ENCODE data around the gene DCBLD1. TPM values are rescaled to one million over a fixed set of nuclear protein-coding genes. Genes with fewer than 3 reads are reported as not detected.

Gene DCBLD1
- total RNA-seq, 1 experiment from 2014 or later: 19.5 TPM

GRCh38 chr6:117590447-117590846 lies 108.0 kb downstream of the DCBLD1 start:
- H4K20me1 ChIP-seq (ENCODE audit: insufficient read depth): peaks cover 4% of the 10 kb centered on the region; the same call in 1 of the 2 replicates
- CTCF ChIA-PET: no interaction called here
- no peaks in the 10 kb centered on the region for H3K4me1 ChIP-seq (ENCODE audit: control insufficient read depth in 1 of 2, insufficient read depth in 2 of 2, low read length in 2 of 2)
- no peak overlapping the region for H3K4me3 ChIP-seq (replicated peaks in 1 of 2; ENCODE audit: low read depth in 1 of 2, low read length in 2 of 2)
- H2AFZ ChIP-seq (ENCODE audit: low read depth, low read length, poor library complexity, severe bottlenecking): no peak overlapping the region
- H3K36me3 ChIP-seq (ENCODE audit: control insufficient read depth in 1 of 2, insufficient read depth in 2 of 2, low read length in 2 of 2): peaks cover 0 to 8% of the 10 kb centered on the region in 2 experiments; a peak in 1 of 4 replicates
- ATAC-seq (no peak), DNase-seq (ENCODE audit: low read depth, low spot score) (no peak)
- RAD21 ChIA-PET (ENCODE audit: low non-redundant PET in 1 of 2, low total read pairs in 2 of 2, uncharacterized antibody in 2 of 2, unreplicated experiment in 2 of 2): no interaction called here
- H3K27me3 ChIP-seq (ENCODE audit: insufficient read depth, low read length): no peaks in the 10 kb centered on the region
- H3K9me2 ChIP-seq (ENCODE audit: insufficient read depth): no peaks in the 10 kb centered on the region
- H3K79me2 ChIP-seq (ENCODE audit: insufficient read depth, low read length): peaks cover 55% of the 10 kb centered on the region
- no peak overlapping the region for H3K27ac ChIP-seq (ENCODE audit: low read depth, low read length)
- no peak for TF ChIP-seq TCF7L2 (IDR thresholded peaks at IDR 0.05; ENCODE audit: borderline replicate concordance, extremely low read depth, insufficient read depth, insufficient read length)
- H3K9ac ChIP-seq (ENCODE audit: low read length): no peak overlapping the region
- no TSS peak for BruUV-seq (replicated peaks)
- POLR2A ChIA-PET: no interaction called here
- H3K4me2 ChIP-seq (ENCODE audit: low read length): no peak overlapping the region
- no peaks in the 10 kb centered on the region for H3K9me3 ChIP-seq (ENCODE audit: control insufficient read depth in 1 of 2, insufficient read depth in 1 of 2, low read depth in 1 of 2, low read length in 2 of 2)
- intact Hi-C loops (cut with micrococcal nuclease): no loop called here

- no peaks in the 10 kb centered on the region for H3K4me1 ChIP-seq (ENCODE audit: control insufficient read depth in 1 of 2, insufficient read depth in 2 of 2, low read length in 2 of 2)
- TF ChIP-seq ZBTB33 (IDR thresholded peaks at IDR 0.05; ENCODE audit: extremely low read depth, insufficient replicate concordance, low read length) (no peak), EZH2 (IDR thresholded peaks at IDR 0.05) (no peak), CTCF (IDR thresholded peaks at IDR 0.05 in 2 of 3, conservative IDR thresholded peaks at IDR 0.05 in 1 of 3; ENCODE audit: borderline replicate concordance in 1 of 3, insufficient read depth in 1 of 3, low read depth in 2 of 3, low read length in 2 of 3) (no peak), POLR2AphosphoS5 (IDR thresholded peaks at IDR 0.05; ENCODE audit: low read depth, low read length) (no peak), SIN3A (IDR thresholded peaks at IDR 0.05; ENCODE audit: low read depth) (no peak), JUND (IDR thresholded peaks at IDR 0.05) (no peak), RAD21 (IDR thresholded peaks at IDR 0.05; ENCODE audit: low read depth) (no peak), ZNF274 (IDR thresholded peaks at IDR 0.05; ENCODE audit: low read depth, low read length) (no peak), TCF7L2 (IDR thresholded peaks at IDR 0.05; ENCODE audit: borderline replicate concordance, extremely low read depth, insufficient read depth, insufficient read length) (no peak), ELF1 (IDR thresholded peaks at IDR 0.05; ENCODE audit: borderline replicate concordance, low read depth) (no peak), YY1 (IDR thresholded peaks at IDR 0.05; ENCODE audit: extremely low read depth, insufficient replicate concordance, low read depth, low read length) (no peak), ZFX (IDR thresholded peaks at IDR 0.05) (no peak), CEBPB (IDR thresholded peaks at IDR 0.05; ENCODE audit: low read depth) (no peak), CBX3 (IDR thresholded peaks at IDR 0.05; ENCODE audit: low read depth) (no peak), SRF (IDR thresholded peaks at IDR 0.05; ENCODE audit: low read depth) (no peak)
Observed at GRCh38 chr6:117591405-117591804, 108.9 kb downstream of the DCBLD1 start.

More at GRCh38 chr6:117591405-117591804, 108.9 kb downstream of the DCBLD1 start:
- RAD21 ChIA-PET (ENCODE audit: low non-redundant PET in 1 of 2, low total read pairs in 2 of 2, uncharacterized antibody in 2 of 2, unreplicated experiment in 2 of 2): no interaction called here
- CTCF ChIA-PET: no interaction called here
- H3K9me2 ChIP-seq (ENCODE audit: insufficient read depth): no peaks in the 10 kb centered on the region
- peaks cover 57% of the 10 kb centered on the region for H3K79me2 ChIP-seq (ENCODE audit: insufficient read depth, low read length)
- no peak overlapping the region for H3K9ac ChIP-seq (ENCODE audit: low read length)
- peaks cover 0 to 8% of the 10 kb centered on the region in 2 experiments; a peak in 1 of 4 replicates for H3K36me3 ChIP-seq (ENCODE audit: control insufficient read depth in 1 of 2, insufficient read depth in 2 of 2, low read length in 2 of 2)
- ATAC-seq (no peak), DNase-seq (ENCODE audit: low read depth, low spot score) (no peak)
- peaks cover 4% of the 10 kb centered on the region; the same call in 1 of the 2 replicates for H4K20me1 ChIP-seq (ENCODE audit: insufficient read depth)
- POLR2A ChIA-PET: no interaction called here
- no peak overlapping the region for H2AFZ ChIP-seq (ENCODE audit: low read depth, low read length, poor library complexity, severe bottlenecking)
- H3K4me3 ChIP-seq (replicated peaks in 1 of 2; ENCODE audit: low read depth in 1 of 2, low read length in 2 of 2): no peak overlapping the region
- H3K9me3 ChIP-seq (ENCODE audit: control insufficient read depth in 1 of 2, insufficient read depth in 1 of 2, low read depth in 1 of 2, low read length in 2 of 2): no peaks in the 10 kb centered on the region
- no TSS peak for BruUV-seq (replicated peaks)
- H3K27me3 ChIP-seq (ENCODE audit: insufficient read depth, low read length): no peaks in the 10 kb centered on the region
- H3K4me2 ChIP-seq (ENCODE audit: low read length): no peak overlapping the region
- intact Hi-C loops (cut with micrococcal nuclease): no loop called here
- no peak overlapping the region for H3K27ac ChIP-seq (ENCODE audit: low read depth, low read length)
